ENCODE data around the gene SLC25A6. TPM values are rescaled to one million over a fixed set of nuclear protein-coding genes. Genes with fewer than 3 reads are reported as not detected.

Gene SLC25A6
- total RNA-seq, 6 experiments from 2014 or later: 44.3 to 87.8 (median 57.0) TPM

DNA sequence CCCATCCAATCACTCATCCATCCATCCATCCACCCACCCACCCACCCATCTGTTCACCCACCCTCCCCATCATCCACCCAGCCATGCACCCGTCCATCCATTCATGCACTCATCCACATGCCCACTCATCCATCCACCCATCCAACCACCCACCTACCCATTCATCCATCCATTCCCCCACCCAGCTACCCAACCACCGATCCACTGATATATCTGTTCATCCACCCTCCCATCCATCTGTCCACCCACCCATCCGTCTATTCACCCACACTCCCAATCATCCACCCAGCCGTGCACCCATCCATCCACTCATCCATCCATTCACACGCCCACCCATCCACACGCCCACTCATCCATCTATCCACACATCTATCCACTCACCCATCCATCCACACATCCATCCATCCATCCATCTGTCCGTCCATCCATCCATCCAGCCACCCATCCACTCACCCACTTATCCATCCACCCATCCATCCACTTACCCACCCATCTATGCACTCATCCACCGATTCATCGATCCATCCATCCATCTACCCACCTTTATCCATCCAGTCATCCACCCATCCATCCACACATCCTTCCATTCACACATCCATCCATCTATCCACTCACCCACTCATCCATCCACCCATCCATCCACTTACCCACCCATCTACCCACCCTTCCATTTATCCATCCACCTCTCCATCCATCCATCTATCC is 32.4 kb upstream of the SLC25A6 start:
- H3K4me3 ChIP-seq: no peak overlapping the region
- no peaks in the 10 kb centered on the region for H3K4me1 ChIP-seq
- DNase-seq (no peak), ATAC-seq (no peak)
- no peaks in the 10 kb centered on the region for H3K9me3 ChIP-seq
- H3K36me3 ChIP-seq: peaks cover 0 to 3% (median 0%) of the 10 kb centered on the region in 4 donors
- TF ChIP-seq, protein P1, sequence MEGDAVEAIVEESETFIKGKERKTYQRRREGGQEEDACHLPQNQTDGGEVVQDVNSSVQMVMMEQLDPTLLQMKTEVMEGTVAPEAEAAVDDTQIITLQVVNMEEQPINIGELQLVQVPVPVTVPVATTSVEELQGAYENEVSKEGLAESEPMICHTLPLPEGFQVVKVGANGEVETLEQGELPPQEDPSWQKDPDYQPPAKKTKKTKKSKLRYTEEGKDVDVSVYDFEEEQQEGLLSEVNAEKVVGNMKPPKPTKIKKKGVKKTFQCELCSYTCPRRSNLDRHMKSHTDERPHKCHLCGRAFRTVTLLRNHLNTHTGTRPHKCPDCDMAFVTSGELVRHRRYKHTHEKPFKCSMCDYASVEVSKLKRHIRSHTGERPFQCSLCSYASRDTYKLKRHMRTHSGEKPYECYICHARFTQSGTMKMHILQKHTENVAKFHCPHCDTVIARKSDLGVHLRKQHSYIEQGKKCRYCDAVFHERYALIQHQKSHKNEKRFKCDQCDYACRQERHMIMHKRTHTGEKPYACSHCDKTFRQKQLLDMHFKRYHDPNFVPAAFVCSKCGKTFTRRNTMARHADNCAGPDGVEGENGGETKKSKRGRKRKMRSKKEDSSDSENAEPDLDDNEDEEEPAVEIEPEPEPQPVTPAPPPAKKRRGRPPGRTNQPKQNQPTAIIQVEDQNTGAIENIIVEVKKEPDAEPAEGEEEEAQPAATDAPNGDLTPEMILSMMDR (IDR thresholded peaks at IDR 0.05): no peak
- TF ChIP-seq POLR2A (IDR thresholded peaks at IDR 0.05): no peak
- 77% methylated on average over 9 of the region's 9 CpGs for WGBS (ENCODE audit: insufficient coverage, low coverage, low lambda C conversion rate, missing lambda C conversion rate)
- intact Hi-C loops (cut with DNase I): no loop called here
- no peak overlapping the region for H3K27ac ChIP-seq
- no peaks in the 10 kb centered on the region for H3K27me3 ChIP-seq

DNA sequence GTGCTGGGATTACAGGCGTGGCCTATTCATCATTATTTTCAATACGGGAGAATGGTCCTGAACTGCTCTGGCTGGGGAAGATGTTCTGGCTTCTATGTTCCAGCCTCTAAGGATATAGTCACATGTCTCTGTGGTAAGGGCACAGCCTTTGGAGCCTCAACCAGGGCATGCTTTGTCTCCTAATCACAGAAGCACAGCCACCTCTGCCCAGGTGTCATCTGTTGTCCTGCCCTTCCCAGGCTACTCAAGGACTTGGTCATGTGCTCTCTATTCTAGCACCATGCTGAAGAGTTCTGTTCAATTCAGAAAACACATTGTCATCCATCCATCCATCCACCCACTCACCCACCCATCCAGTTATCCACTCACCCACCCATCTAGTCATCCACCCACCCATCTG is 31.3 kb upstream of the SLC25A6 start:
- no peaks in the 10 kb centered on the region for H3K27me3 ChIP-seq
- no peak overlapping the region for H3K27ac ChIP-seq
- no peaks in the 10 kb centered on the region for H3K4me1 ChIP-seq
- H3K4me3 ChIP-seq: no peak overlapping the region
- no peak for TF ChIP-seq POLR2A (IDR thresholded peaks at IDR 0.05)
- TF ChIP-seq, protein P1 (IDR thresholded peaks at IDR 0.05): no peak
- 58% methylated on average over 2 of the region's 2 CpGs for WGBS (ENCODE audit: insufficient coverage, low coverage, low lambda C conversion rate, missing lambda C conversion rate)
- H3K9me3 ChIP-seq: no peaks in the 10 kb centered on the region
- intact Hi-C loops (cut with DNase I): no loop called here
- DNase-seq: peak in 1 of 3 donors; percentile 2
- no peak for ATAC-seq
- peaks cover 0 to 3% (median 0%) of the 10 kb centered on the region in 4 donors for H3K36me3 ChIP-seq

DNA sequence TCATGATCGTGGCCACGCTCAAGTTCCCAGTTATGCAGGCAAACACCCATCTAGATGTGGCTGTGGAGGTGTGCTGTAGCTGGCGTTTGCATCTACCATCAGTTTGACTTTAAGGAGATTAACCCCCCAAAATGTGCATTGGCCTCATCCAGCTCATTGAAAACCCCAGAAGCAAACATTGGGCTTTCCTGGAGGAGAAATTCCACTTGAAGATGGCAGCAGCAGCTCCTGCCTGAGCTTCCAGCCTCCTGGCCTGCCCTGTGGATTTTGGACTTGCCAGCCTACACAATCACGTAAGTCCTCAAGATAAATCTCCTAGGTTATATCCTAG is 30.2 kb upstream of the SLC25A6 start:
- ATAC-seq: no peak
- Histone ChIP-seq H3K27me3 (no peaks in the 10 kb centered on the region), H3K27ac (no peak overlapping the region), H3K36me3 (peaks cover 0 to 1% (median 0%) of the 10 kb centered on the region in 4 donors), H3K4me3 (no peak overlapping the region), H3K4me1 (no peaks in the 10 kb centered on the region), H3K9me3 (no peaks in the 10 kb centered on the region)
- intact Hi-C loops (cut with DNase I): no loop called here
- no peak for DNase-seq
- no CpG with 5 or more reads among the region's 4 CpGs for WGBS (ENCODE audit: insufficient coverage, low coverage, low lambda C conversion rate, missing lambda C conversion rate)
- TF ChIP-seq, protein P1 (IDR thresholded peaks at IDR 0.05): no peak
- no peak for TF ChIP-seq POLR2A (IDR thresholded peaks at IDR 0.05)

DNA sequence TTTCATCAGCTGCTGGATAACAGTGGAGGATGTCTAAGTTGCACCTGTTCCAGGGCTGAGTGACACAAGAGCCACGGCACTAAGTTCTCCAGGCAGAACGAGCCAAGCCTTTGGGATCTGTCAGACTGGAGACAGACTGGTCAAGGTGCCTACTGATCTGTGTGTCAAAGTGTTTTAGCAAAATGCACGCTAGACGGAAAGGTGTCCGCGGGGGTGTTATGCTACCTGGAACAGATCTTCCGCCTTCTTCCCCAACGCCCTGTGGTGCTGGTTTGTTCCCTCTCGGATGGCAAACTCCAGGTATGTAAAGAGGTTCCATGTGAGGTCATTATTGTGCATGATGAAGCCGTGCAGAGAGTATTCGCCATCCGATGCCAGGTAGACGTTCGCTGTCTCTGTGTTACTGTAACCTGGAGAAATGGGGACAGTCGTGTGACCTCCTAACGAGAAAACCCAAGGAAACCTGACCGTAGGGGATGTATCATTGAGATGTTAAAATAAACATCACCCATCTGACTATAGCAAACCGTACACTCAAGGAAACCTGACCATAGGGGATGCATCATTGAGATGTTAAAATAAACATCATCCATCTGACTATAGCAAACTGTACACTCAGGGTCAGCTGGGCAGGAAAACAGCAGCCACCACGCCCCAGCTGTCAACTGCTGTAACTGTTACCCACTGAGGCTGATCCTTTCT is 29.7 kb upstream of the SLC25A6 start:
- Histone ChIP-seq H3K27ac (no peak overlapping the region), H3K9me3 (no peaks in the 10 kb centered on the region), H3K27me3 (no peaks in the 10 kb centered on the region), H3K4me3 (no peak overlapping the region), H3K4me1 (no peaks in the 10 kb centered on the region), H3K36me3 (peaks cover 0 to 1% (median 0%) of the 10 kb centered on the region in 4 donors)
- no peak for TF ChIP-seq POLR2A (IDR thresholded peaks at IDR 0.05)
- TF ChIP-seq, protein P1 (IDR thresholded peaks at IDR 0.05): no peak
- DNase-seq (peak in 1 of 3 donors; percentile 15), ATAC-seq (no peak)
- intact Hi-C loops (cut with DNase I): no loop called here
- 96% methylated on average over 11 of the region's 19 CpGs for WGBS (ENCODE audit: insufficient coverage, low coverage, low lambda C conversion rate, missing lambda C conversion rate)

All from right lobe of liver (tissue), 6 donors.